ENCODE data around the gene PYCARD. TPM values are rescaled to one million over a fixed set of nuclear protein-coding genes. Genes with fewer than 3 reads are reported as not detected.

The PYCARD gene
- total RNA-seq, 1 donor = 85.9 TPM

DNA sequence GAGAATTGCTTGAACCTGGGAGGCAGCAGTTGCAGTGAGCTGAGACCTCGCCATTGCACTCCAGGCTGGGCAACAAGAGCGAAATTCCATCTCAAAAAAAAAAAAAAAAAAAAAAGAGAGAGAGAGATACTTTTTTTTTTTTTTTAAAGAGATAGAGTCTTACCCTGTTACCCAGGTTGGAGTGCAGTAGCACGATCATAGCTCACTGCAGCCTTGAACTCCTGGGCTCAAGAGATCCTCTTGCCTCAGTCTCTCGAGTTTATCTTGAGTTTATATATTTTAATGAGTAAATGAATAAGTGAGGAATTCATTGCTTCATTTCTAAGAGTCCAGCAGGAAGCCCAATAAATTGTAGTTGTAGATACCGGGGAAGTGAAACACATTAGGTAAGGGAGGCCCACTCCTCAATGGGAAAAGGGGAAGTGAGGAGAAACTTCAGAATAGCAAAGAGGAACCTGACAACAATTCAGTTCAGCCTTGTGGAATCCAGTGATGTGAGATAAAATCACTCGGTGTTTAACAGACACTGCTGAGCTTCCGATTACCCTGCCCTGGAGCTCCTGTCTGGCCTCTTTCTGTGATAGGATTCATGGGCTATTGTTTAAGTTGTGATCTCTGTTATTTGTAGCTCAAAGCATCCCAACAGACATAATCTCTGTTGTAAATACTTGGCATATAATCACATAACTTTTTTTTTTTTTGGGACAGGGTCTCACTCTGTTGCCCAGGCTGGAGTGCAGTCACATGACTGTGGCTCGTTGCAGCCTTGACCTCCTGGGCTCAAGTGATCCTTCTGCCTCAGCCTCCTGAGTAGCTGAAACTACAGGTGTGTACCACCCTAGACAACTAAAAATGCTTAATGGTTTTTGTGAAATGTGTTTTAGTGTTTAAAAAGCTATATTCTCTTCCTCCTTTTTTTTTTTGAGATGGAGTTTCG lies 41.4 kb upstream of the PYCARD start:
- H3K4me3 ChIP-seq (ENCODE audit: low read depth, low read length) = no peak overlapping the region
- DNase-seq (ENCODE audit: low read depth) = no peak
- TF ChIP-seq, protein P1, sequence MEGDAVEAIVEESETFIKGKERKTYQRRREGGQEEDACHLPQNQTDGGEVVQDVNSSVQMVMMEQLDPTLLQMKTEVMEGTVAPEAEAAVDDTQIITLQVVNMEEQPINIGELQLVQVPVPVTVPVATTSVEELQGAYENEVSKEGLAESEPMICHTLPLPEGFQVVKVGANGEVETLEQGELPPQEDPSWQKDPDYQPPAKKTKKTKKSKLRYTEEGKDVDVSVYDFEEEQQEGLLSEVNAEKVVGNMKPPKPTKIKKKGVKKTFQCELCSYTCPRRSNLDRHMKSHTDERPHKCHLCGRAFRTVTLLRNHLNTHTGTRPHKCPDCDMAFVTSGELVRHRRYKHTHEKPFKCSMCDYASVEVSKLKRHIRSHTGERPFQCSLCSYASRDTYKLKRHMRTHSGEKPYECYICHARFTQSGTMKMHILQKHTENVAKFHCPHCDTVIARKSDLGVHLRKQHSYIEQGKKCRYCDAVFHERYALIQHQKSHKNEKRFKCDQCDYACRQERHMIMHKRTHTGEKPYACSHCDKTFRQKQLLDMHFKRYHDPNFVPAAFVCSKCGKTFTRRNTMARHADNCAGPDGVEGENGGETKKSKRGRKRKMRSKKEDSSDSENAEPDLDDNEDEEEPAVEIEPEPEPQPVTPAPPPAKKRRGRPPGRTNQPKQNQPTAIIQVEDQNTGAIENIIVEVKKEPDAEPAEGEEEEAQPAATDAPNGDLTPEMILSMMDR (IDR thresholded peaks at IDR 0.05; ENCODE audit: insufficient read depth, low read depth, low read length) = no peak

DNA sequence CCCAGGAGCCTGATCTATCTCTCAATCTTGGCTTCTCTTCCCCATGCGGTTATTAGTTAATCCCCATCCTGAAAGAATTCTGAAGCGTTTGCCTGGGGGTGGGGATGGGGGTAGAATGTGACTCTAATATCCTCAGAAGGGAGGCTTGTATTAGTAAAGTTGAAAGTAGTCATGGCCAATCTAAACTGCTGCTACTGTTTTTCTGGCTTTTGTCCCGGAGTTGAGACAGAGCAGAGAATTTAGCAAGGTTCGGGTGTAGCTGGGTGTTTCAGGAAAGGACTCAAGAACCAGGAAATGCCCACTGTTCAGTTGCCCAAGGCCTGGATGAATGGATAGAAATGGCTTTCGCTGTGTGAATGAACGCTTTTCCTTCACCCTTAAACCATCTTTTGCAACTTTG lies 39.6 kb upstream of the PYCARD start:
- no peak overlapping the region for H3K4me3 ChIP-seq (ENCODE audit: low read depth, low read length)
- TF ChIP-seq, protein P1 (IDR thresholded peaks at IDR 0.05; ENCODE audit: insufficient read depth, low read depth, low read length) = no peak
- DNase-seq (ENCODE audit: low read depth) = peak; percentile 6

DNA sequence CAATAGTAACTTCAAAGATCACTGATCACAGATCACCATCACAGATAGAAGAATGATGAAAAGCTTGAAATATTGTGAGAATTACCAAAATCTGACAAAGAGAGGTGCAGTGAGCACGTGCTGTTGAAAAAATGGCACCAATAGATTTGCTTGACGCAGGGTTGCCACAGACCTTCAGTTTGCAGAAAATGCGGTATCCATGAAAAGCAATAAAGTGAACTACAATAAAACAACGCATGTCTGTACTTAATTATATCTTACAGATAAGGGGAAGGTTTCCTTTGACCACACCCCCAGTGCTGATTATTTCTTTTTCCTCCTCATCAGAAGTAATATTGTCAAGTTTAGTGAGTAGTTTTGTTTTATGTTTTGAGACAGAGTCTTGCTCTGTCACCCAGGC lies 35.5 kb upstream of the PYCARD start:
- TF ChIP-seq, protein P1 (IDR thresholded peaks at IDR 0.05; ENCODE audit: insufficient read depth, low read depth, low read length) = no peak
- no peak for DNase-seq (ENCODE audit: low read depth)
- no peak overlapping the region for H3K4me3 ChIP-seq (ENCODE audit: low read depth, low read length)

DNA sequence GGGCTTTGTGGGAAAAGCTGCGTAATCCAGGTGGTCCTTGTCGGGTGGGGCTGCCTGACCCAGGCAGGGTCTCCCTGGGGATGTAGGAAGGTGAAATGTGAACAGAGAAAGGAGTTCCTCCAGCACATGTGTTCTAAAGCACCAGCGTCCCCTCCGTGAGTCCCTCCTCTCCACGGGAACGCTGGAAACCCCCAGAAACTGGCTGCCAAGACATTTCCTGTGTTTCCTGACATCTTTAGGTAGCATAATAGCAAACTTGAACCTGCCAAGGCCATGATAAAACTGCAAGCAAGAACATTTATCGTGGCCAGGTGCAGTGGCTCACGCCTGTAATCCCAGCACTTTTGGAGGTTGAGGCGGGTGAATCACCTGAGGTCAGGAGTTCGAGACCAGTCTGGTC lies 26.9 kb upstream of the PYCARD start:
- TF ChIP-seq, protein P1 (IDR thresholded peaks at IDR 0.05; ENCODE audit: insufficient read depth, low read depth, low read length) = no peak
- H3K4me3 ChIP-seq (ENCODE audit: low read depth, low read length) = no peak overlapping the region
- DNase-seq (ENCODE audit: low read depth) = no peak

DNA sequence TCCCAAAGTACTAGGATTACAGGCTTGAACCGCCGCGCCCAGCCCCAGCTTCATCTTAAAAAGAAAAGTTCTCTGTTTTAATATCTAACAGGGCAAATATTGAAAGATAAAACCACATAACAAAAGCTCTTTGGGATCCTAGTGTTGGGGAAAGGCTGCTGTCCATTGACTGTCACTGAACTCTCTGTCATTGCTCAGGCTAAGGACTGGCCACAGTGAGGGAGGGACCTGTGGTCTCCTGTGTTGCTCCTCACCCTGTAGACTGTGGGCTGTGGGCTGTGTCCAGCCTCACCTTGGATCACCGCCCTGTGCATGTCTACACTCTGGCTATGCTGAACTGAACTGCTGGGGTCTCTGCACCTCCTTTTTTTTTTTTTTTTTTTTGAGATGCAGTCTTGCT lies 25.6 kb upstream of the PYCARD start:
- no peak overlapping the region for H3K4me3 ChIP-seq (ENCODE audit: low read depth, low read length)
- no peak for DNase-seq (ENCODE audit: low read depth)
- TF ChIP-seq, protein P1 (IDR thresholded peaks at IDR 0.05; ENCODE audit: insufficient read depth, low read depth, low read length) = no peak

DNA sequence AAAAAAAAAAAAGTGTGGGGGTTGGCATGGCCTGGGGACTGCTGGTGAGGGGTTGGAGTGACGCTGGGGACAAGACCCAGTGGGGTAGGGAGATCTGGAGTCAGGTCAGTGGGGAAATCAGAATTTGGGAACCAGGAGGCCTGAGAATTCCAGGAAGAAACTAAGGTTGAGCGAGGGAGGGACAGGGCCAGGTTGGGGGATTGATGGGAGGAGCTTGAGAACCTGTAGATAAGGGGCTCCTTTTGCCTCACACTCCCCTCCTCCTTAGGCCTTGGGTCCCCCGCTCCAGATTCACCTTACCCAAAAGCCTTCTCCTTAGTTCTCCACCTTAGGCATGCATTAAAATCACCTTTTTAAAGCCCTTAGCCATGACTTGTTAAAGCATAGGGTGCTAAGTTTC lies 22.6 kb upstream of the PYCARD start:
- H3K4me3 ChIP-seq (ENCODE audit: low read depth, low read length) = no peak overlapping the region
- no peak for DNase-seq (ENCODE audit: low read depth)
- TF ChIP-seq, protein P1 (IDR thresholded peaks at IDR 0.05; ENCODE audit: insufficient read depth, low read depth, low read length) = no peak
